Measurements from ENCODE around the gene TAS2R60.
A peak's percentile ranks its signal among the peaks of the same experiment; 100 is the strongest.
"Not testable (repeated sequence)": the region's sequence is repeated elsewhere in the genome, so short reads cannot be mapped to it uniquely, and the experiment has no call there.

TAS2R60 gene

GRCh38 chr7:143479055-143479766 lies 36.0 kb downstream of the TAS2R60 start:
- DNase-seq, result no peak

- DNase-seq, result no peak
These were observed 37.2 kb downstream of the TAS2R60 start for GRCh38 chr7:143480501-143480900.

GRCh38 chr7:143484119-143484518 lies 40.9 kb downstream of the TAS2R60 start:
- DNase-seq, result no peak

- no peak for DNase-seq
These were observed 41.8 kb downstream of the TAS2R60 start for GRCh38 chr7:143485094-143485493.

GRCh38 chr7:143485500-143485899 lies 42.2 kb downstream of the TAS2R60 start:
- no peak for DNase-seq

- DNase-seq, result not testable (repeated sequence)
These were observed 43.0 kb downstream of the TAS2R60 start for GRCh38 chr7:143486266-143486665.

GRCh38 chr7:143487061-143487460 lies 43.8 kb downstream of the TAS2R60 start:
- no peak for DNase-seq

GRCh38 chr7:143487566-143487965 lies 44.3 kb downstream of the TAS2R60 start:
- DNase-seq, result no peak

- DNase-seq, result peak in 1 of 2 experiments; percentile 39
These were observed 47.6 kb downstream of the TAS2R60 start for GRCh38 chr7:143490717-143491306.

- no peak for DNase-seq
These were observed 48.8 kb downstream of the TAS2R60 start for GRCh38 chr7:143492043-143492471.

- DNase-seq, result no peak
These were observed 49.8 kb downstream of the TAS2R60 start for GRCh38 chr7:143492799-143493739.

- no peak for DNase-seq
These were observed 50.5 kb downstream of the TAS2R60 start for GRCh38 chr7:143493751-143494150.

All from NCI-H526 (cell line).